ENCODE measurements around the gene TMEM163. TPM values are rescaled to one million over a fixed set of nuclear protein-coding genes. Genes with fewer than 3 reads are reported as not detected.

Gene TMEM163
- total RNA-seq, 1 experiment from 2014 or later: 0.12 TPM

GRCh38 chr2:134593519-134593918, 125.3 kb downstream of the TMEM163 start:
- H3K4me2 ChIP-seq (ENCODE audit: low read length): no peak overlapping the region
- H3K27ac ChIP-seq (ENCODE audit: low read depth, low read length): no peak overlapping the region
- intact Hi-C loops (cut with micrococcal nuclease): no loop called here
- no peak for DNase-seq (ENCODE audit: low read depth, low spot score)
- no TSS peak for BruUV-seq (replicated peaks)
- no peaks in the 10 kb centered on the region for H3K9me3 ChIP-seq (ENCODE audit: control insufficient read depth in 1 of 2, insufficient read depth in 1 of 2, low read depth in 1 of 2, low read length in 2 of 2)
- no peaks in the 10 kb centered on the region for H3K79me2 ChIP-seq (ENCODE audit: insufficient read depth, low read length)
- H3K36me3 ChIP-seq (ENCODE audit: control insufficient read depth in 1 of 2, insufficient read depth in 2 of 2, low read length in 2 of 2): no peaks in the 10 kb centered on the region
- no peaks in the 10 kb centered on the region for H4K20me1 ChIP-seq (ENCODE audit: insufficient read depth)
- ATAC-seq: no peak
- H2AFZ ChIP-seq (ENCODE audit: low read depth, low read length, poor library complexity, severe bottlenecking): no peak overlapping the region
- CTCF ChIA-PET: no interaction called here
- no peaks in the 10 kb centered on the region for H3K4me1 ChIP-seq (ENCODE audit: control insufficient read depth in 1 of 2, insufficient read depth in 2 of 2, low read length in 2 of 2)
- no peaks in the 10 kb centered on the region for H3K27me3 ChIP-seq (ENCODE audit: insufficient read depth, low read length)
- no peaks in the 10 kb centered on the region for H3K9me2 ChIP-seq (ENCODE audit: insufficient read depth)
- RAD21 ChIA-PET (ENCODE audit: low non-redundant PET in 1 of 2, low total read pairs in 2 of 2, uncharacterized antibody in 2 of 2, unreplicated experiment in 2 of 2): no interaction called here
- no peak overlapping the region for H3K9ac ChIP-seq (ENCODE audit: low read length)
- no peak overlapping the region for H3K4me3 ChIP-seq (replicated peaks in 1 of 2; ENCODE audit: low read depth in 1 of 2, low read length in 2 of 2)
- TF ChIP-seq ZBTB33 (IDR thresholded peaks at IDR 0.05; ENCODE audit: extremely low read depth, insufficient replicate concordance, low read length) (no peak), ZNF274 (IDR thresholded peaks at IDR 0.05; ENCODE audit: low read depth, low read length) (no peak), FOSL1 (IDR thresholded peaks at IDR 0.05; ENCODE audit: low read depth) (no peak), SIN3A (IDR thresholded peaks at IDR 0.05; ENCODE audit: low read depth) (no peak), ATF3 (IDR thresholded peaks at IDR 0.05) (no peak), POLR2A (IDR thresholded peaks at IDR 0.05; ENCODE audit: borderline replicate concordance, extremely low read depth, insufficient read depth, insufficient read length) (no peak), EGR1 (IDR thresholded peaks at IDR 0.05; ENCODE audit: low read depth) (no peak)
- POLR2A ChIA-PET: no interaction called here

GRCh38 chr2:134592377-134592776, 126.4 kb downstream of the TMEM163 start:
- ATAC-seq (no peak), DNase-seq (ENCODE audit: low read depth, low spot score) (no peak)
- ChIA-PET POLR2A (no interaction called here), RAD21 (ENCODE audit: low non-redundant PET in 1 of 2, low total read pairs in 2 of 2, uncharacterized antibody in 2 of 2, unreplicated experiment in 2 of 2) (no interaction called here), CTCF (no interaction called here)
- intact Hi-C loops (cut with micrococcal nuclease): no loop called here
- Histone ChIP-seq H3K4me2 (ENCODE audit: low read length) (no peak overlapping the region), H3K27ac (ENCODE audit: low read depth, low read length) (no peak overlapping the region), H3K79me2 (ENCODE audit: insufficient read depth, low read length) (no peaks in the 10 kb centered on the region), H3K9me2 (ENCODE audit: insufficient read depth) (no peaks in the 10 kb centered on the region), H3K4me1 (ENCODE audit: control insufficient read depth in 1 of 2, insufficient read depth in 2 of 2, low read length in 2 of 2) (no peaks in the 10 kb centered on the region), H3K9ac (ENCODE audit: low read length) (no peak overlapping the region), H2AFZ (ENCODE audit: low read depth, low read length, poor library complexity, severe bottlenecking) (no peak overlapping the region), H3K36me3 (ENCODE audit: control insufficient read depth in 1 of 2, insufficient read depth in 2 of 2, low read length in 2 of 2) (no peaks in the 10 kb centered on the region), H3K4me3 (replicated peaks in 1 of 2; ENCODE audit: low read depth in 1 of 2, low read length in 2 of 2) (no peak overlapping the region), H3K27me3 (ENCODE audit: insufficient read depth, low read length) (no peaks in the 10 kb centered on the region), H3K9me3 (ENCODE audit: control insufficient read depth in 1 of 2, insufficient read depth in 1 of 2, low read depth in 1 of 2, low read length in 2 of 2) (no peaks in the 10 kb centered on the region), H4K20me1 (ENCODE audit: insufficient read depth) (no peaks in the 10 kb centered on the region)
- no TSS peak for BruUV-seq (replicated peaks)
- no peak for TF ChIP-seq YY1 (IDR thresholded peaks at IDR 0.05; ENCODE audit: extremely low read depth, insufficient replicate concordance, low read depth, low read length)
- TF ChIP-seq EGR1 (IDR thresholded peaks at IDR 0.05; ENCODE audit: low read depth): no peak
- no peak for TF ChIP-seq ATF3 (IDR thresholded peaks at IDR 0.05)
- no peak for TF ChIP-seq JUND (IDR thresholded peaks at IDR 0.05)
- no peak for TF ChIP-seq EZH2 (IDR thresholded peaks at IDR 0.05)
- no peak for TF ChIP-seq SRF (IDR thresholded peaks at IDR 0.05; ENCODE audit: low read depth)
- no peak for TF ChIP-seq CBX3 (IDR thresholded peaks at IDR 0.05; ENCODE audit: low read depth)
- no peak for TF ChIP-seq EZH2phosphoT487 (IDR thresholded peaks at IDR 0.05; ENCODE audit: borderline replicate concordance)
- TF ChIP-seq ZFX (IDR thresholded peaks at IDR 0.05): no peak
- no peak for TF ChIP-seq POLR2A (IDR thresholded peaks at IDR 0.05; ENCODE audit: borderline replicate concordance, extremely low read depth, insufficient read depth, insufficient read length)
- no peak for TF ChIP-seq CTCF (IDR thresholded peaks at IDR 0.05 in 2 of 3, conservative IDR thresholded peaks at IDR 0.05 in 1 of 3; ENCODE audit: borderline replicate concordance in 1 of 3, insufficient read depth in 1 of 3, low read depth in 2 of 3, low read length in 2 of 3)

Data from HCT116 (cell line).